Left kidney (tissue), 8 donors: ENCODE results near the gene CATSPER4. TPM values are rescaled to one million over a fixed set of nuclear protein-coding genes. Genes with fewer than 3 reads are reported as not detected.

Experiments used
- DNase-seq: peaks from one replicate; pipeline ENCODE4 v3.0.0-alpha.2; 2013
- long read RNA-seq, 8 donors: transcript quantifications; one replicate each; lab custom pipeline, GENCODE V29; 2026
- polyA plus RNA-seq: library from polyadenylated mRNA; unstranded; fragments of 120-200 nt; gene quantifications from one replicate; pipeline ENCODE4 v1.2.1, GENCODE V29; 2013; ENCODE audit not compliant: insufficient read length

CATSPER4 gene
- polyA plus RNA-seq: 0.18 TPM
- long read RNA-seq, donor 1: 0 reads
- long read RNA-seq, donor 2: 0 reads
- long read RNA-seq, donor 3: 0 reads
- long read RNA-seq, donor 4: 0 reads
- long read RNA-seq, donor 5: 0 reads
- long read RNA-seq, donor 6: 0 reads
- long read RNA-seq, donor 7: 0 reads
- long read RNA-seq, donor 8: 0 reads

DNA sequence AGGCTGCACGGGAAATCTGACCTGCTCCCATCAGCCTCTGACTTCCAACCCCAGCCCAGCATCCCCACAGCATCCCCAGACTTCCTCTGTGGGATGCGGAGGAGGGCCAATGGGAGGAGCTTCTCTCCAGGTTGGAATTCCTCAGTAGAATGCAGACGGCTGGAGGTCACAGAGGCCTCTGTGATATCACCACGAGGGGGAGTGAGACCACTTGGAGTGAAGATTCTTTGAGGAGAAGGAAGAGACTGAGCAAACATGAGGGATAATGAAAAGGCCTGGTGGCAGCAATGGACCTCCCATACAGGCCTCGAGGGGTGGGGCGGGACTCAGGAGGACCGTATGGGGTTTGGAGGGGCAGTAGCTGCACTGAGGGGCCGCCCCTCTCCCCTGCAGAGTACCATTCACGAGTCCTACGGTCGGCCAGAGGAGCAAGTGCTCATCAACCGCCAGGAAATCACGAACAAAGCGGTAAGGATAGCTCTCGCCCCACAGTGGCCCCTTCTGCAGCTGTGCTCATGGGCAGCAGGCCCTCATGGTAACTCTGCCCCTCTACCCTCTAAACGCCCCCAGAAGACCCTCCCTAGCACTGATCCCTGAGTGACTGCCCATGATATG lies at the start of gene CATSPER4:
TSS of gene CATSPER4 (plus strand) at position 230 of the 615 bp plus-strand sequence. CDS start at position 256, 26 bp downstream.
- peak; percentile 69 for DNase-seq

DNA sequence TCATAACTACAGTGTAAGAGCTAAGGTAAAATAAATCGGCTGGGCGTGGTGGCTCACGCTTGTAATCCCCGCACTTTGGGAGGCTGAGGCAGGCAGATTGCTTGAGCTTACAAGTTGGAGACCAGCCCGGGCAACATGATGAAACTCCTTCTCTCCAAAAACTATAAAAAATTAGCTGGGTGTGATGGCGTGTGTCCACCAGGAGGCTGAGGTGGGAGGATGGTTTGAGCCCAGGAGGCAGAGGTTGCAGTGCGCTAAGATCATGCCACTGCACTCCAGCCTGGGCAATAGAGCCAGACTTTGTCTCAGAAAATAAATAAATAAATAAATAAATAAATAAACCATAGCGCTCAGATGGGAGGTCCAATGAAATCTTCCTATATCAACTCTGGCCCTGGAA lies 48.2 kb upstream of the CATSPER4 start:
- no peak for DNase-seq

DNA sequence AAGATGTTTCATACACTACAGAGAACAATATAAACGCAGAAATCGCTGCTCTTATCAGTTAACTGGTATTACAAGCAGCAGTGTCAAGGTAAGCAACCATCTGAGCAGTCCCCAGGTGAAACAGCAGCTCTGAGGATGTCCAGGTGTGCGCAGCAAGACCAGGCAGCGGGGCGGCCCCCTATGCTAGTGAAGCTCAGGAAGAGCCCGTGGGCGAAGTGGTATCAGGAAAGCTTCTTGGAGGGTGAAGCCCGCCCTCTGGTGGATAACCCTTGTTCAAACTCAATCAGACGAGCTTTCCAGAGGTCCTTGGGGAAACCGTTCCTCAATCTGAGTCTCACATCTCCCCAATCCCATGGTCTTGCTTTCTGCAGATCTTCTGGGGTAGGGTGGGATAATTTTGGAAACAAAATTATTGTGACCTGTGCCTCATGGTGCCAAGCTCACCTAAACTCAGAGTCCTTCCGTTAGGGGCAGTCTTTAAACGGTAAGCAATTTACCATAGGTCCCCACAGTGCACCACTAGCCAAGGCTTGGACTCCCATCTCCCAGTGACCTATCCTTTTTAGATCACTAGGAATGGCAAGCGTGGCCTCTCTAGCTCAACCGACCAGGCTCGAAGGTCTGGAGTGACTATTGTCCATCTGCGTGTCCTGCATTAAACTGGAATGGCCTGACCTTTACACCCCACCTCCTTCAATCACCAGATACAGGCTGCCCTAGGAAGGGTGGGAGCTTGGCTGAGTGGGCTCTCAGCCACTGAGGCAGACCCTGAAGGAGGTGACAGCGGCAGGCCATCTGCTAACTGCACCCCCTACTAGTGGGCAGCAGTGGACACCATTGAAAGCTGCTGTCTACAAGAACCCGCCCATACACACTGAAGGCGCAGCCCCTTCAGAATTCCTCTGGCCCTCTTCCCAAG lies 45.1 kb upstream of the CATSPER4 start:
- DNase-seq: peak; percentile 83

DNA sequence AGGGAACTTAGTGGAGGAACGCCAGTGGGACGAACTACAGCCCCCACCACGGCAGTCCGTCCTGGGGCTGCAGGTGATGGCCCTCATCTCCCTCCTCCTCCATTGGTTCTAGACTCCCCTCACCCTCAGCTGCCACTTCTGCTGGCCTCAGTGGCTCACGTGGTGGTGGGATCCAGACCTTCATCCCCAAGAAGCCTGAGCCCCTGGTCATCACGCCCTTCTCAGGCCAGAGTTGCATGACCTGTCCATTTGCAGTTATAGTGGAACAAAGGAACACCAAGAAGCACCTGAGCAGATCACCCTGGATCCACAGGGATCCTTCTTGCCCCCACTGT lies 44.5 kb upstream of the CATSPER4 start:
- no peak for DNase-seq

DNA sequence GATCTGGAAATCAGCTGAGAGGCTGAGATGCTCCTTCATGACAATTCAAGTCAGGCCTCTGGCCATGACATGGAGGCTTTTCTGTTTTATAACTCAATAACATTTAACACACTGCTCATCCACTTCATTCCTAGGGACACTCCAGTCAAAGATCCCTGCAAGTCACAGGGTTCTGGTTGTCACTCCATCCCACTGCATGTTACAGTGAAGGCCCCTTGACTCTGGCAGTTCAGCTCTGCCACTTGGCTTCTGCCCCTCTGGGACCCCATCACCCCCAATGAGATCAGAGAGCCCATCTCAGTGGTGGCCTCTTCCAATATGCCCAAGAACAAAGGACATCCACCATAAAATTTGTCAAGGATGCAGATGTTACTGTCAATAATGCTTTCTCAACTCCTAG lies 41.5 kb upstream of the CATSPER4 start:
- DNase-seq: no peak

DNA sequence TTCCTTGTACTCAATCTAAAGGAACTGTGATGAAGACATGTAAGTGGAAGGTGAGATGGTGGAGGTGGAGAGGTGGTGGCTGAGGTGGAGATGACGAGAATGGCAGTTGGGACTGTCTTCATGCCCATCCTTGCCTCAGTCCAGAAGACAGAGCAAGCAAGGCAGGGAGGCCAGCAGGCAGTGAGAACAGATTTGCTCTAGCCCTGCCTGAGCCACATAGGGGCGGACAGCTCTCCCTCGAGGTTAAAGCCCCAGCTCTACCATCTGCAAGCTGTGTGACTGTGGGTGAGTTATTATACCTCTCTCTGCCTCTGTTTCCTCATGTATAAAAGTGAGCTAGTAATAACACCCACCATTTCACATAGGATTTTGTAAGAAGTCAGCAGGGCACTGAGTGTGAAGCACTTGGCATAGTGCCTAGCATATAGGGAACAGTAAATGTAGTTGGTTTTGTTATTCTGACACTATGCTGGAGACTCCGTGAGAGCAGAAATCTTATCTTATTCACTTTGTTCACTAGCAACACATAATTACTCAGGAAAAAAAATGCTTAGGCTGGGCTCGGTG lies 36.4 kb upstream of the CATSPER4 start:
- DNase-seq: no peak

DNA sequence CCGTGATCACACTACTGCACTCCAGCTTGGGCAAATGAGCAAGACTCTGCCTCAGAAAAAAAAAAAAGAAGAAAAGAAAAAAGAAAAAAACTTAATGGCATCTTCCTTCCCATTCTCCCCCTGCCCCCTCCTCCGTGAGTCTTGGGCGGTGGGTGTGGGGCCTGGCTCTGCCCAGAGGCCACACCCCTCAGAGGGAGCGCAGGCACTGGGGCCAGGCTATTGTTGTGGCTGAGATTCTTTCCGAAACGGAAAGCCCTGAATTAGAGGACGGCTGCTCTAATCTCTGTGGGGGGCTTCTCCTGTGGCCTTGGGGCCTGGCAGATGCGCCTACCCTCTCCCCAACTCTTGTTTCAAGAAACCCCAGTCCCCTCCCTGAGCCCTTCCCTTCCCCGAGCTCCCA lies 35.7 kb upstream of the CATSPER4 start:
- no peak for DNase-seq

DNA sequence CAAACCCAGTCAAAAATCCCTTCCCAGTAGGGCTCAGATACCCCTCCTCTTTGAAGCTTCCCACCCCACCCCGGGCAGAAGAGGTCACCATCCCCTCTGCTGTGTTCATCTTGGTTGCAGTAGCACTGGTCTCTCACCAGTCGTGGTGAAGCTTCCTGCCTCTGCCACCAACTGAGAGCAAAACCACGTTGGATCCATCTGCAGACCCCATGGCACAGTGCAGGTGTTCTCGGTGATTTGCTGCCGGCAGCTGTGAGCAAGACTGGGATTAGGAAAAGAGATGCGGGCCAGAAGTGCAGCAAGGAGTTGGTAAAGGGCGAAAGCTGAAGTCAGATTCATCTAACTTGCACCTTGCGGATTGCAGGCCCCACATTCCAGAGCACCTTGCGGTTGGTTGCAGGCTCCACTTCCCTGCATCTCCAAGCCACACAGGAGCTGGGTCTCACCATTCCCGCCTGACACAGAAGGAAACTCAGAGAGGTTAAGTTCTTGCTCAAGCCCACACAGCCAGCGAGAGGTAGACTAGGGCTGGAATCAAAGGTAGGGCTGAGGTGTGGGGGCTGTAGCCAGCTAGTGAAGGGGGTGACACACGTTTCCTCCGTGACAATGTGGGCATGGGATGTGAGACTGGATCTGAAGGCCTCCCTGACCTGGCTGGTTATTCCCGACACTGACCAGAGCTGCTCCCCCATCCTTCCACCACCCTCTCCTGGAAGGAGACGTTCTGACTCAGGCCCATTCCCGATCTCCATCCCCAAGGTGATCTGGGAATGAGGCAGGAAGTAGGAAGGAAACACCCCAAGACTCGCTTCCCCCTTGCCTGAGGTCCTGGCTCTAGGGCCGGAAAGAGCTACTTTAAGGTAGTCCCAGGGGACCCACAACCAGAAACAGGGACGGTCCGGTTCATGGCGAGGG lies 34.8 kb upstream of the CATSPER4 start:
- DNase-seq: no peak

DNA sequence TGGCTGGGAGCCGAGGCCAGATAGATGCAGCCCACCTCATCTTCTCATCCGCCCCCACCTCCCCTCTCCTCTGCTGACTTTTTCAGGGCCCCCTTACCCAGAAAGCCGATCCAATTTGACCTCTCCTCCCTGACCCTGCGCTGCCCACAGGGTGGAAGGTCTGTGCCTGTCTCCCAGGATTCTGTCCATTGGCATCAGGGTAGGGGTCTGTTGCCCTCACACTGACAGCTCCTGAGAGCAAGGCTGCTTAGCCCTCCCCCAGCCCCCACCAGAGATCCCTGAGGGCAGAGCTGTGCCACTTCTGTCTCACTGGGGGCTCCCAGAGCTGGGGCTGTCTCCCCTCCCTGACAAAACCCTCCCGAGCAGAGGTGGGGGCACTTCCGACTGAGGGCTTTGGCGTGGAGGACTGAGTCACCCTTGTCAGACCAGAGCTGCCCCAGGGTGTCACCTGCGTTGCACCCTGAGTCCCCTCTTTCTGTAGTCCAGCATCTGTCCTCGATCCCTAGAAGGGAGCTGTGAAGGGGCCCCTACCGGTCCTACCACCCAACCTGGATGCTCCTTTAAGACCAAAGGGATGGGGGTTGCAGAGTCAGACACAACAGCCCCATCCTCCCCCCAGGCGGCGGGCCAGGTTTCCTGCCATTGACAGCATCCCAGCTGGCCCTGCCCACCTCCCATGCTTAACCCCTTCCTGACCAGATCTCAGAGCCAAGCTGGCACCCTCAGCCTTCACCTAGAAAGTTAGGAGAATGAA lies 33.9 kb upstream of the CATSPER4 start:
- no peak for DNase-seq

DNA sequence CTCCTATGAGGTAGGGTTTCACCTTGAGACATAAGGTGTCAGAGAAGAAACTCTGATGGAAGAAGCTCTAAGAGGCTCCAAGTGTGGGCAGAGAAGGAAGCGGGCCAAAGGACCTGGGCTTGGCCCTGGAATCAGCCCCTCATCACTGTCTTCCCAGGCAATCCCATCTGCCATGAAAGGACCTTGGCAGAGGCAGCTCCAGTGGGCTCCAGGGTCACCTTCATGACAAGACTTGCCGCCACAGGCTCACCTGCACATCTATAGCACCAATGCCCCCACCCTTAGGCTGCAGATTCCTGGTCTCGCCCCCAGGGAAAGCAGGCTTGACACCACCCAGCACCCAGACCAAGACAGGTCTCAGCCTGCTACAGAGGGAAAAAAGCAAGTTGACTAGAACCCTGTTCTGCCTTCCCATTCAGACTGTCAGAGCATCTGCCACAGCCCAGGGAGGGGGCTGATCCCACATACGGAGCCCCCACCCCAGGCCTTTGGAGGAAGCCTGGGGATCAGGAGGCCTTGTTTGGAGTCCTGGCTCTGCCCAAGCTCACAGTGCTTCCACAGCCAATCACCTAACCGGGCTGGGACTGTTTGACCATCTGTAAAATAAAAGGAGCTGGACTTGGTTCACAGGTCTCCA lies 32.0 kb upstream of the CATSPER4 start:
- DNase-seq: no peak

DNA sequence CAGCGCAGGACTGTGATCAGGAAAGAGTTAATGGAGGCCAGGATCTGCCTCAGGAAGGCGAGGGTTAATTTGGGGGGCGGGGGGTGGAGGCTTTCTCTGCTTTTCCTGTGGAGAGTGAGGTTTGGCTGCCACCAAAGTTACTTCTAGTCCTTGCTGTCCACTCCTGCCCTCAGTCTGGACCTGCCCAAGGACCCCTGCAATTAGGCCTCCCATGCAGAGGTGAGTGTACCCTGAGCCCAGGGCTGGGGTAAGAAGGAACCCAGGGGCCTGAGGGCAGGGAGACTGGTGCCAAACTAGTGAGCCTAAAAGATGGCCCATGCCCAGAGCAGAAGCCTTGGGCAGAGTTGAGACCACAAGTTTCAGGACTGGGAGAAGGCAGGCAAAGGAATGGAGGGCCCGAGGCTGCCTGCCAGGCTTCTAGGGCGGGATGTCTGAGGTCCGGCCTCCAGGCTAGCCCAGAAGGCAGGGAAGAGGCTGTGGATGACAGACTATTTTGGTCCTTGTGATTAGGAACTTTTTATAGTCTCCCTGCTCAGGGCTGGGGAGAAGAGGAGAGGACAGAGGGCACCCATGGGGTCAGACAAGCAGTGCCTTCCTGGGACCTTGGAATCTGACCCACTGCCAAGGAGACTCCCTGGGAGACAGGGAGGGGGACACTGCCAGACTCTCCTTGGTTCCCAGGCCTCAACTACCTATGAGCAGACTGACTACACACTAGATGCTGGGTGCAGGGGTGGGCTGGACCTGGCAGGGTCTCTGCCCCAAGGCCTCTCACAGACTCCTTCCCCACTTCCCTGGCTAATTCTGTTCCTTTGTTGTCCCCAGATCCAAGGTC lies 31.3 kb upstream of the CATSPER4 start, which contains the start of gene FAM110D:
TSS of gene FAM110D (plus strand) at position 172 of the 835 bp plus-strand sequence. CDS start 2,213 bp downstream, outside the sequence.
- no peak for DNase-seq

DNA sequence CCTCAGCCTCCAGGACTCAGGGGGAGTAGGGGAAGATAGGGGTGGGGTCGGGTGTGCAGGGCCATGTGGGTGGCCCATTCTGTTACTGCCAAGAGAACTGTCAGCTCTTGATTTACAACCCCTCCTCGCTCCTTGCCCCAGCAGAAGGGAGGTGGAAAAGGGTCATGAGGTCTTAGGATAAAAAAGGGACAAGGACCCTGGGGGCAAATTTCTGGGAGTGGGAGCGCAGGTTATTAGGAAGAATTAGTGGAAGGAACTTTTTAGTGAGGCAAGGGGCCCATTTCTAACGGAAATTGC lies 30.7 kb upstream of the CATSPER4 start:
- no peak for DNase-seq

DNA sequence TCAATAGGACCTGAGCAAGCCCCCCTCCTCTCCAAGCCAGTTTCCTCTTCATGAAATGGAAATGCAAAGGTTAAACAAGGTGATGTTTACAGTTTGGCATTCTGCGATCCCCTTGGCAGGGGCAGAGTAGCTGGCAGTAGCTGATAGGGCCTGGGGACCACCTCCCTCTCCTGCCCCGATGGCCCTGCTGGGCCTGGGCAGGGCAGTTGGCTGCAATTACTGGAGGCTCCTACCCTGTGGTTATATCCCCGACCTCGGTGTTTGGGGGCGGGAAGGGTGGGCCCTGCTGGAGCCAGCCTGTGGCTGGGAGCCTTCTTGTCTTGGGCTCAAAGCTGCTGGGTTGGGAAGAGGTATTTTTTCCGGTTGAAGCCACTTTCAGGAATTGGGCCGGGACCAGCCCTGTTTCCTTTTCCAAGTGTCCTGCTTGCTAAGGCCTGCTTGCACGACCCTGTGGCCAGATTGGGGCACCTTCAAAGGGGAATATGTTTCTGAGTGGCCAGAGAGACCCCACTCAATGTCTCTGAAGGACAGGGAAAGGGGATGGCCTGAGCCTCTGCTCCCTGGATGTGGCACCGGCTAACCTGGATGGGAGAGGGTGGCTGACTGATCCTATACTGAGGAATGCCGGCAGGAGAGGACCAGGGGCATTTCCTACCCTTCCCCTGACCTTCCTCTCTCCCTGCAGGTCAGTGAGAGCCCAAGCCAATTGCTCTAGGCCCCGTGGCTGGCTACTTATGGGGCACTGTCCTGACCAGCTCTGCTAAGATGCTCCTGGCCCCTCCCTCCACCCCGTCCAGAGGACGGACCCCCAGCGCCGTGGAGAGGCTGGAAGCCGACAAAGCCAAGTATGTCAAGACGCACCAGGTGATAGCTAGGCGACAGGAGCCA lies 29.6 kb upstream of the CATSPER4 start:
- no peak for DNase-seq

DNA sequence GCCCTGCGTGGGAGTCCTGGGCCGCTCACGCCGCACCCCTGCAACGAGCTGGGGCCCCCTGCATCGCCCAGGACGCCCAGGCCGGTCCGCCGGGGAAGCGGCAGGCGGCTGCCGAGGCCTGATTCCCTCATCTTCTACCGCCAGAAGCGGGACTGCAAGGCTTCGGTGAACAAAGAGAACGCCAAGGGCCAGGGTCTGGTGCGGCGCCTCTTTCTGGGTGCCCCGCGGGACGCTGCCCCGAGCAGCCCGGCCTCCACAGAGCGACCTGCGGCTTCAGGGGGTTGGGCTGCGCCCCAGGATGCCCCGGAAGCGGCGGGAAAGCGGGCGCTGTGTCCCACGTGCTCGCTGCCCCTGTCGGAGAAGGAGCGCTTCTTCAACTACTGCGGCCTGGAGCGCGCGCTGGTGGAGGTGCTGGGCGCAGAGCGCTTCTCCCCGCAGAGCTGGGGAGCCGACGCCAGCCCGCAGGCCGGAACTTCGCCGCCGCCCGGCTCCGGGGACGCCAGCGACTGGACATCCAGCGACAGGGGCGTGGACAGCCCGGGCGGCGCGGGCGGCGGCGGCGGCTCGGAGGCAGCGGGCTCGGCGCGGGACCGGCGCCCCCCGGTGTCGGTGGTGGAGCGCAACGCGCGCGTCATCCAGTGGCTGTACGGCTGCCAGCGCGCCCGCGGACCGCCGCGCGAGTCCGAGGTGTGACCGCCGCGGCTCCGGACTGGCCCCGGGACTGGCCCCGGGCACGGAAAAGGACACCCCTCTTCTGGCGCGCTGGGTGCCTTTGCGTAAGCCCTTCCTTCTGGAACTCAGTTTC lies 28.8 kb upstream of the CATSPER4 start:
- DNase-seq: no peak

DNA sequence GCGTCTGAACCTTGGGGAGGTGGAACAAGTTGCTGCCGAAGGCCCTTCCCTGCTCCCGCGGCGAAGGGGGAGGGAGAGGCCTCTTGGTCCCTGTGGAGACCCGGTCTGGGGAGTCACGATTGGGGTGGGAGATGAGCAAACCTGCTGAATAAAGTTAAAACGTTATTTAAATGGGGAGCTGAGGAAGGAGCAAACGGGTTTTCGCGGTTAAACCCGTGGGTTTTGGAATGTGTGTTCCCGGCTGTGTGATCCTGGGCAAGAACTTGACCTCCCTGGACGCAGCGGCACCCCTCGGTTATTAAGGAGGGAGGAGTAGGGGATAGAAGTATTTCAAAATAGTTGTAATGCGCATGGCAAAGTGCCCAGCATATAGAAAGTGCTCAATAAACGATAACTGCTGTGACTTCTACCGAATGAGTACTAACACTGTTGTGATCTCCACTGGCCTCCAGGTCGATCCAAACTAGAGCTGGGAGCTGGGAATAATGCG lies 28.1 kb upstream of the CATSPER4 start:
- DNase-seq: no peak

DNA sequence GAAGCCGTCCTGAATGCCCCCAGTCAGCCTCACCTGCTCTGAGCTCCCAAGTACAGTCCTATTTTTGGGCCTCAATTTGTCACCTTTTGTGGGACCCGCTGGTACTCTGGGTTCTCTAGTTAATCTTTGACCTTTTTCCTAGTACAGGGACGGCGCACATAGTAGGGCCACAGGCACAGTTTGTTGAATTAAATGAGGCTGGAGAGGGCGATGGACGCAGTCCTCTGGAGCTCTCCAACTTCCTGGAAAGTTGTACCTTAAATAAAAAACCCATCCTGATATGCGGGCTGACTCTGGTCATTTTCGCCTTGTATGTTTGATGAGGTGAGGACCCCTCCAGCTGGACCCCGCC lies 26.7 kb upstream of the CATSPER4 start:
- no peak for DNase-seq

DNA sequence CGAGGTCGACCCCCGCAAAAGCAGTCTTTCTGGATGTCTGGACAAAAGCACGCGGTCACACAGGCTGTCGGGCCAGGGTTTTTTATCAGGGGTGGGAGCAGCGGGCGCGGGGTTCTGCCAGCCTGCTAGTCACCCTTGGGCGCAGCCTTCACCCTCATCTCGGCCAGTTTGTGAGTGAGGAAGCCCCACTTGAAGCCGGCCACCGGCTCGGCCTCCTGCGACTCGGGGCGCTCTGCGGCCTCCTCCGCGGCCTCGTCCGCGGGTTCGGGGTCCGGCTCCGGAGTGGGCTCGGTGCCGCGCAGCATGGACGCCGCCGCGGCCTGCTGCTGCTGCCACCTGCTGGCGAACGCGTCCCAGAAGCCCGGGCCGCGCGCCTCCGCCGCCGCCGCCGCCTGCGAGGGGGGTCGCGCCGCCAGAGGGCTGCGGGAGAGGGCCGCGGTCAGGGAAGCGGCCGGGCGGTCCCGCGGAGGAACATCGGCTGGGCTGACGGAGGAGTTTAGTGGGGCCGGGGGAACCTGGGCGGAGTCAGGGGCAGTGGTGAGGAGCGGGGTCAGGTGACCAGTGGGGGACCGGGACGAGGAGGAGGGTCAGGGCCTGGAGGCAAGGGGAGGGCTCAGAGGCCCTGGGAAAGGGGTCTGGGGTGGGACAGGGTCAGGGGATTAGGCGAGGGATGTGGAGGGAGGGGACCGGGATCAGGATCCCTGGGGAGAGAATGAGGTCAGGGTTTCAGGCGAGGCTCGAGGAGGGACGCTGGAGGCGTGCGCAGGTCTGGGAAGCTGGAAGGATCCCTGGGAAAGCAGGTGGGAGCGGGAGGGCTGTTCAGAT lies 26.2 kb upstream of the CATSPER4 start:
- no peak for DNase-seq
